GM19193 (cell line): ENCODE data around the gene PRDM5.

Experiments used
- POLR2A ChIP-seq: IDR thresholded peaks from 4 replicates; pipeline ENCODE4 v1.6.1; 2011; ENCODE audit not compliant: insufficient read depth, insufficient read length; ENCODE audit errors: extremely low read depth

The PRDM5 gene

GRCh38 chr4:120659616-120660170, 262.8 kb downstream of the PRDM5 start:
- no peak for TF ChIP-seq POLR2A

- no peak for TF ChIP-seq POLR2A
These were observed 263.8 kb downstream of the PRDM5 start for GRCh38 chr4:120658772-120659171.

GRCh38 chr4:120653804-120654573, 268.5 kb downstream of the PRDM5 start:
- no peak for TF ChIP-seq POLR2A
